Epithelial cell of proximal tubule (primary cell): Measurements from ENCODE around the gene STAB2. TPM values are rescaled to one million over a fixed set of nuclear protein-coding genes. Genes with fewer than 3 reads are reported as not detected.

Source experiments
- DNase-seq: peaks from one replicate; pipeline ENCODE4 v3.0.0-alpha.2; 2011; ENCODE audit warnings: low read depth
- H3K4me3 ChIP-seq: 2 replicates; pipeline ENCODE4 v1.5.1; 2011; ENCODE audit warnings: low read depth, mild to moderate bottlenecking, low read length
- CTCF ChIP-seq: conservative IDR thresholded peaks from 2 replicates; pipeline ENCODE4 v1.5.1; 2012; ENCODE audit warnings: low read depth, mild to moderate bottlenecking, low read length
- total RNA-seq: library from RNA; depleted of rRNA; stranded (reverse); fragments of >200 nt; gene quantifications from 2 replicates; pipeline ENCODE4 v1.2.3, GENCODE V29; 2015

The STAB2 gene
- total RNA-seq, 1 donor from 2014 or later: not detected

- no peak overlapping the region for H3K4me3 ChIP-seq
- no peak for TF ChIP-seq CTCF
- no peak for DNase-seq
These were observed 47.7 kb downstream of the STAB2 start for GRCh38 chr12:103634732-103635131.

- DNase-seq: no peak
- TF ChIP-seq CTCF: no peak
- H3K4me3 ChIP-seq: no peak overlapping the region
These were observed 48.3 kb downstream of the STAB2 start for GRCh38 chr12:103635419-103635818.

DNA sequence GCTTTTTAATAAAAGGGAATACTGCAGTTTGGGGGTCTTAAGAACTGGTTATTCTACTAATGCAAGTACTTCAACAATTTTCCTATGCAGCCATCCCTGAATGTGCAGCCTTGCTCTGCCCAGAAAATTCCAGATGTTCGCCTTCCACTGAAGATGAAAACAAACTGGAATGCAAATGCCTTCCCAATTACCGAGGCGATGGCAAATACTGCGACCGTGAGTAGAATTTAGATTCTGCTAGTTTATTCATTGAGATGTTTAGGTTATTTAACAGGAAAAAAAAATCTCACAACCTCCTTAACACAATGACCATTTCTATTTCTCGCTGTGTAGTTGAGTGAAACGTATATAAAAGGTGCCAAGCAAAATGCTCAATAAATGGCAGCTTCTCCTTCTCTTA is 49.9 kb downstream of the STAB2 start:
- no peak for DNase-seq
- TF ChIP-seq CTCF: no peak
- no peak overlapping the region for H3K4me3 ChIP-seq

- TF ChIP-seq CTCF: no peak
These were observed 50.4 kb downstream of the STAB2 start for GRCh38 chr12:103637429-103637828.

GRCh38 chr12:103639983-103640382 is 52.9 kb downstream of the STAB2 start:
- no peak for TF ChIP-seq CTCF
- no peak for DNase-seq
- no peak overlapping the region for H3K4me3 ChIP-seq

More at GRCh38 chr12:103637429-103637828, 50.4 kb downstream of the STAB2 start:
- no peak for DNase-seq
- no peak overlapping the region for H3K4me3 ChIP-seq

GRCh38 chr12:103640410-103640809 is 53.3 kb downstream of the STAB2 start:
- no peak for DNase-seq
- no peak overlapping the region for H3K4me3 ChIP-seq
- no peak for TF ChIP-seq CTCF

GRCh38 chr12:103640831-103641230 is 53.8 kb downstream of the STAB2 start:
- TF ChIP-seq CTCF: no peak
- DNase-seq: no peak

More at GRCh38 chr12:103640831-103641230, 53.8 kb downstream of the STAB2 start:
- no peak overlapping the region for H3K4me3 ChIP-seq
